Endothelial cell of umbilical vein (primary cell): ENCODE measurements around the gene C20orf141. TPM values are rescaled to one million over a fixed set of nuclear protein-coding genes. Genes with fewer than 3 reads are reported as not detected.
"Not testable (repeated sequence)": the region's sequence is repeated elsewhere in the genome, so short reads cannot be mapped to it uniquely, and the experiment has no call there.

ENCODE experiments used
- BruUV-seq: library from RNA; stranded (reverse); fragments of 400-500 nt; replicated peaks from 2 replicates; lab custom pipeline; 2021; lab: Mats Ljungman, UMichigan
- CTCF ChIA-PET: fragments of 300-600, 350-600 bp; sonication (Branson Sonifier 250); formaldehyde crosslinking; loops from one replicate; lab custom pipeline; 2021; ENCODE audit warnings: antibody characterized with exemption, inconsistent platforms; lab: Charles Lee
- POLR2A ChIA-PET: fragments of 300-600, 350-600 bp; sonication (Branson Sonifier 250); formaldehyde crosslinking; loops from one replicate; lab custom pipeline; 2021; ENCODE audit warnings: antibody characterized with exemption, inconsistent platforms; lab: Charles Lee
- DNase-seq: peaks from one replicate; pipeline ENCODE4 v3.0.0-alpha.2; 2011; ENCODE audit warnings: low read depth, low spot score
- FAIRE-seq: peaks from 2 replicates; lab custom pipeline; 2011; peaks lifted over from hg19 to GRCh38; lab: Jason Lieb, UNC
- H2AFZ ChIP-seq: 2 replicates; pipeline ENCODE4 v1.6.0; 2012; ENCODE audit warnings: low read depth, low read length, control low read depth, inconsistent platforms
- H3K27ac ChIP-seq: 2 replicates; pipeline ENCODE4 v1.5.1; 2011; ENCODE audit warnings: low read depth, mild to moderate bottlenecking, control low read depth, low read length, moderate library complexity; ENCODE audit not compliant: insufficient read depth
- H3K27me3 ChIP-seq, 2 experiments: 2 replicates each; pipeline versions ENCODE4 v1.6.0 to v1.6.1; 2011; ENCODE audit warnings: low read length in 2 of 2, mixed read lengths in 1 of 2; ENCODE audit not compliant: control insufficient read depth in 2 of 2, insufficient read depth in 2 of 2
- H3K36me3 ChIP-seq, 2 experiments: 2 replicates in 1 of 2; 3 replicates in 1 of 2; pipeline ENCODE4 v1.5.1; 2011; ENCODE audit warnings: low read length in 2 of 2, mild to moderate bottlenecking in 1 of 2, moderate library complexity in 1 of 2; ENCODE audit not compliant: control insufficient read depth in 2 of 2, insufficient read depth in 2 of 2; ENCODE audit errors: extremely low read depth in 1 of 2
- H3K4me1 ChIP-seq: 3 replicates; pipeline ENCODE4 v1.5.1; 2011; ENCODE audit warnings: mild to moderate bottlenecking, low read length; ENCODE audit not compliant: control insufficient read depth, insufficient read depth; ENCODE audit errors: extremely low read depth
- H3K4me2 ChIP-seq: 2 replicates; pipeline ENCODE4 v1.6.1; 2011; ENCODE audit warnings: low read length, control low read depth, mixed read lengths; ENCODE audit not compliant: insufficient read depth
- H3K4me3 ChIP-seq, 3 experiments: fragments of 200-600 bp in 1 of 3; sonication (generic), shearing (Covaris generic) in 1 of 3; replicated peaks in 1 of 3; 2 replicates each; pipeline ENCODE4 v1.5.1; 2011 to 2016; ENCODE audit warnings: control low read depth in 3 of 3, low read length in 3 of 3, mild to moderate bottlenecking in 2 of 3, inconsistent platforms in 1 of 3, low read depth in 1 of 3, moderate library complexity in 1 of 3; ENCODE audit not compliant: insufficient read depth in 1 of 3
- H3K79me2 ChIP-seq: 2 replicates; pipeline ENCODE4 v1.6.0; 2012; ENCODE audit warnings: low read length, inconsistent platforms; ENCODE audit not compliant: control insufficient read depth, insufficient read depth
- H3K9ac ChIP-seq: replicated peaks from 2 replicates; pipeline ENCODE3; 2011; ENCODE audit warnings: low read length, control low read depth; ENCODE audit not compliant: insufficient read depth; ENCODE audit errors: extremely low read depth
- H3K9me1 ChIP-seq: replicated peaks from 3 replicates; pipeline ENCODE4 v1.6.0; 2011; ENCODE audit warnings: mild to moderate bottlenecking, low read length; ENCODE audit not compliant: control insufficient read depth, insufficient read depth; ENCODE audit errors: extremely low read depth
- H3K9me3 ChIP-seq: replicated peaks from 2 replicates; pipeline ENCODE4 v1.5.1; 2012; ENCODE audit warnings: low read length, inconsistent platforms; ENCODE audit not compliant: control insufficient read depth, insufficient read depth
- H4K20me1 ChIP-seq: replicated peaks from 2 replicates; pipeline ENCODE3; 2011; ENCODE audit warnings: mild to moderate bottlenecking, low read length; ENCODE audit not compliant: control insufficient read depth, insufficient read depth; ENCODE audit errors: extremely low read depth
- CTCF ChIP-seq, 2 donors: IDR thresholded peaks; 1 replicate in 1 of 2; 2 replicates in 1 of 2; pipeline ENCODE4 v1.5.1; 2011; ENCODE audit warnings: low read length in 2 of 2, mild to moderate bottlenecking in 2 of 2, moderate library complexity in 2 of 2, control low read depth in 1 of 2, inconsistent platforms in 1 of 2, low read depth in 1 of 2; ENCODE audit not compliant: insufficient read depth in 1 of 2; ENCODE audit errors: extremely low read depth in 1 of 2
- EZH2 ChIP-seq: IDR thresholded peaks from 2 replicates; pipeline ENCODE4 v1.6.1; 2012; ENCODE audit warnings: borderline replicate concordance, low read depth, mild to moderate bottlenecking, moderate library complexity, low read length, inconsistent platforms; ENCODE audit not compliant: severe bottlenecking
- FOS ChIP-seq: IDR thresholded peaks from 2 replicates; pipeline ENCODE4 v1.6.1; 2011; ENCODE audit warnings: mild to moderate bottlenecking, low read length, moderate library complexity, borderline replicate concordance; ENCODE audit not compliant: insufficient read depth
- GATA2 ChIP-seq: IDR thresholded peaks from 2 replicates; pipeline ENCODE4 v1.7.0; 2011; ENCODE audit warnings: low read depth, mild to moderate bottlenecking, moderate library complexity, mixed read lengths, low read length; ENCODE audit not compliant: insufficient read length, insufficient read depth
- JUN ChIP-seq: IDR thresholded peaks from 2 replicates; pipeline ENCODE4 v1.6.1; 2011; ENCODE audit warnings: borderline replicate concordance, low read depth; ENCODE audit not compliant: insufficient read length, insufficient read depth
- MYC ChIP-seq: IDR thresholded peaks from one replicate; pipeline ENCODE4 v1.6.1; 2011; ENCODE audit warnings: mild to moderate bottlenecking, low read depth, low read length
- POLR2A ChIP-seq: IDR thresholded peaks from 2 replicates; pipeline ENCODE4 v1.6.1; 2012; ENCODE audit warnings: low read depth, mild to moderate bottlenecking, control low read depth, low read length
- POLR2AphosphoS5 ChIP-seq: IDR thresholded peaks from 2 replicates; pipeline ENCODE4 v1.6.1; 2012; ENCODE audit warnings: low read depth, mild to moderate bottlenecking, control low read depth, low read length, moderate library complexity; ENCODE audit not compliant: insufficient read depth
- dilution Hi-C: fragments of 300-500 bp; cut with MboI; formaldehyde crosslinking; loops from one replicate; pipeline ENCODE4 v1.15.0; 2019; ENCODE audit warnings: low sequenced_read_pairs; ENCODE audit not compliant: extremely low pct_ligation_motif_present
- intact Hi-C: fragments of 100-400 bp; cut with micrococcal nuclease; formaldehyde crosslinking; loops from one replicate; pipeline ENCODE4 v1.10.0; 2022
- polyA plus RNA-seq, 4 experiments: library from polyadenylated mRNA; depleted of rRNA in 3 of 4; stranded (reverse) in 3 of 4; unstranded in 1 of 4; fragments of >200 nt; gene quantifications; 2 replicates each; pipeline versions ENCODE4 v1.2.1 to v1.2.3, GENCODE V29; 2011 to 2012; ENCODE audit warnings: missing spikeins in 1 of 4
- total RNA-seq: library from RNA; stranded (reverse); gene quantifications from 2 replicates; pipeline ENCODE4 v1.2.3, GENCODE V29; 2021
- TF ChIP-seq, protein P1 (sequence below): IDR thresholded peaks from 2 replicates; pipeline ENCODE4 v1.6.1; 2011; ENCODE audit not compliant: insufficient read depth, insufficient read length

The C20orf141 gene
- total and polyA plus RNA-seq, 2 donors (not counting 3 experiments of a cell fraction or from before 2014, with no cell fraction given): not detected

DNA sequence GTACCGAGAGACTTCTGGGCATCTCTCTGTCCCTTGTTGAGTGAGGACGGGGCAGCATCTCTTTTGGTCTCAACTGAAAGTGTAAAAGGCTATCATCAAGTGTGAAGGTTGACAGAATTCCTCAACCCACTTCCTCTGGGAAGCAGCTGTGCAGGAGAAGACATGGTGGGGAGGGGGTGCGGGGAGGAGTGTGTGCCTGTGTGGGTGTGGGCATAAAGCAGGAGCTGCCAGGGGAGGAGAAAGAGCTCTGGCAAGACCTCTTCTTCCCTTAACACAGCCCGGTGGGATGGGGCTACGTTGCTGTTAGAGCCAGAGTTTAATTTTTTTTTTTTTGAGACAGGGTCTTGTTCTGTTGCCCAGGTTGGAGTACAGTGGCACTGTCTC lies 46.2 kb upstream of the C20orf141 start:
- Histone ChIP-seq H3K27me3 (peaks cover 0 to 1% of the 10 kb centered on the region in 2 experiments), H2AFZ (peak overlapping the region; percentile 50), H3K9me1 (no peaks in the 10 kb centered on the region), H3K36me3 (no peaks in the 10 kb centered on the region), H3K27ac (no peak overlapping the region), H3K4me3 (no peak overlapping the region), H4K20me1 (no peaks in the 10 kb centered on the region), H3K9me3 (no peaks in the 10 kb centered on the region), H3K4me1 (peaks cover 11% of the 10 kb centered on the region), H3K79me2 (no peaks in the 10 kb centered on the region), H3K9ac (no peak overlapping the region), H3K4me2 (no peak overlapping the region)
- FAIRE-seq: no peak
- intact Hi-C loops: no loop called here
- CTCF ChIA-PET: interaction anchor here (0.6 to 4.0 kb wide), 5 partner anchors 13 to 102 kb away, joined by 3 to 21 read pairs (median 5); no protein-coding TSS in a partner anchor
- peak; percentile 47 for DNase-seq
- dilution Hi-C loops: no loop called here
- no peak for TF ChIP-seq POLR2AphosphoS5
- TF ChIP-seq POLR2A: no peak
- no peak for TF ChIP-seq EZH2
- TF ChIP-seq, protein P1, sequence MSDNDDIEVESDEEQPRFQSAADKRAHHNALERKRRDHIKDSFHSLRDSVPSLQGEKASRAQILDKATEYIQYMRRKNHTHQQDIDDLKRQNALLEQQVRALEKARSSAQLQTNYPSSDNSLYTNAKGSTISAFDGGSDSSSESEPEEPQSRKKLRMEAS: no peak
- no peak for TF ChIP-seq MYC
- no peak for TF ChIP-seq JUN
- no peak for TF ChIP-seq GATA2
- no peak for TF ChIP-seq FOS
- no peak for TF ChIP-seq CTCF (IDR thresholded peaks at IDR 0.05; ENCODE audit: extremely low read depth in 1 of 2, insufficient read depth in 1 of 2, low read depth in 1 of 2, low read length in 2 of 2)
- BruUV-seq: no TSS peak
- POLR2A ChIA-PET: no interaction called here

GRCh38 chr20:2770091-2770490 lies 44.7 kb upstream of the C20orf141 start:
- DNase-seq, POLR2A ChIA-PET, FAIRE-seq, H3K9me1 ChIP-seq, H3K9me3 ChIP-seq, H4K20me1 ChIP-seq, H3K79me2 ChIP-seq, H3K36me3 ChIP-seq, H3K4me3 ChIP-seq, H2AFZ ChIP-seq, H3K27me3 ChIP-seq, H3K27ac ChIP-seq, H3K9ac ChIP-seq, BruUV-seq, dilution Hi-C loops, H3K4me2 ChIP-seq, intact Hi-C loops: not testable (repeated sequence)
- H3K4me1 ChIP-seq: peaks cover 11% of the 10 kb centered on the region
- CTCF ChIA-PET: interaction anchor here (2.8 to 4.0 kb wide), 2 partner anchors 15 to 17 kb away, joined by 8 to 21 read pairs; no protein-coding TSS in a partner anchor
